Adipose tissue (tissue), 3 donors: ENCODE results near the gene PCTP. TPM values are rescaled to one million over a fixed set of nuclear protein-coding genes. Genes with fewer than 3 reads are reported as not detected.

Source experiments
- H3K27ac ChIP-seq: one replicate; pipeline ENCODE4 v1.5.1; 2013; ENCODE audit warnings: low read depth, low read length
- WGBS, 3 donors: extraction: QIAGEN DNeasy Blood & Tissue Kit; methylation state at CpG; one replicate each; pipeline ENCODE4 v1.1.7; 2013; 5-methylcytosine and 5-hydroxymethylcytosine counted together
- polyA plus RNA-seq, 3 donors: library from polyadenylated mRNA; stranded (reverse); fragments of 200-250 nt; gene quantifications; one replicate each; pipeline ENCODE4 v1.2.3, GENCODE V29; 2013
- donor health status: healthy with polysubstance abuse.
- donor health status: Bipolar disorder and iron deficiency.
- donor health status: healthy.

The PCTP gene
- polyA plus RNA-seq, 3 donors, result 8.8 to 24.1 (median 14.9) TPM

GRCh38 chr17:55818451-55819375, 67.9 kb downstream of the PCTP start:
- WGBS, 3 donors, result 71 to 81% (median 73%) methylated on average over 5 of the region's 5 CpGs
- no peak overlapping the region for H3K27ac ChIP-seq

- no peak overlapping the region for H3K27ac ChIP-seq
Observed at GRCh38 chr17:55820675-55821074, 69.8 kb downstream of the PCTP start.

- 51 to 69% (median 69%) methylated on average over 4 of the region's 4 CpGs for WGBS, 3 donors
- H3K27ac ChIP-seq, result no peak overlapping the region
Observed at GRCh38 chr17:55822028-55822427, 71.2 kb downstream of the PCTP start.

- no peak overlapping the region for H3K27ac ChIP-seq
- WGBS, 3 donors, result 55 to 64% (median 57%) methylated on average over 2 of the region's 2 CpGs
Observed at GRCh38 chr17:55825213-55825612, 74.4 kb downstream of the PCTP start.

Other genes with a start within 250 kb of the PCTP start
- gene SMIM36, start 239.6 kb upstream of the PCTP start, polyA plus RNA-seq, result not detected
- gene TMEM100, start 28.2 kb upstream of the PCTP start, polyA plus RNA-seq, result 10 to 100 TPM in 2 of 3 donors, 1 to 10 TPM in 1; 4.3 to 42.6 (median 30.8) TPM